Measurements from ENCODE around the gene LY86. TPM values are rescaled to one million over a fixed set of nuclear protein-coding genes. Genes with fewer than 3 reads are reported as not detected.
A peak's percentile ranks its signal among the peaks of the same experiment; 100 is the strongest.

LY86 gene
- total and polyA plus RNA-seq, 10 of the 15 experiments (the other 5 are each of a cell fraction or from before 2014, with no cell fraction given): 68.2 to 457 (median 128) TPM

GRCh38 chr6:6685249-6686040 lies 96.9 kb downstream of the LY86 start (continued):
- TF ChIP-seq SUPT20H (IDR thresholded peaks at IDR 0.05; ENCODE audit: borderline replicate concordance, control insufficient read depth, low read depth, low read length): no peak
- peak; percentile 28; the same call in 1 of the 2 replicates for TF ChIP-seq FOXM1 (IDR thresholded peaks at IDR 0.05; ENCODE audit: low read depth, low read length)
- TF ChIP-seq ATF3 (IDR thresholded peaks at IDR 0.05; ENCODE audit: borderline replicate concordance, extremely low read depth, low read depth, low read length): no peak
- peak; percentile 94 for TF ChIP-seq PBX3 (IDR thresholded peaks at IDR 0.05; ENCODE audit: insufficient replicate concordance, low read depth, low read length)
- TF ChIP-seq ZNF24 (IDR thresholded peaks at IDR 0.05): peak; percentile 93
- TF ChIP-seq RAD51 (IDR thresholded peaks at IDR 0.05): no peak
- TF ChIP-seq ZBTB4 (CRISPR knock-in tag; IDR thresholded peaks at IDR 0.05): no peak
- peak; percentile 96 for TF ChIP-seq PKNOX1 (IDR thresholded peaks at IDR 0.05)
- no peak for TF ChIP-seq SMARCA5 (IDR thresholded peaks at IDR 0.05)
- TF ChIP-seq SPI1 (IDR thresholded peaks at IDR 0.05; ENCODE audit: borderline replicate concordance, insufficient read depth, low read depth, low read length): peak; percentile 28; the same call in 1 of the 2 replicates
- no peak for TF ChIP-seq SMAD5 (IDR thresholded peaks at IDR 0.05; ENCODE audit: low read depth)
- TF ChIP-seq NRF1 (conservative IDR thresholded peaks at IDR 0.05; ENCODE audit: low read depth, low read length): no peak
- no peak for TF ChIP-seq CTCF (IDR thresholded peaks at IDR 0.05 in 2 of 3, conservative IDR thresholded peaks at IDR 0.05 in 1 of 3; ENCODE audit: control insufficient read depth in 2 of 3, extremely low read depth in 1 of 3, insufficient read depth in 1 of 3, low read depth in 3 of 3, low read length in 3 of 3)
- TF ChIP-seq ZNF687 (IDR thresholded peaks at IDR 0.05): 0 out of 2 replicates have a peak, but pooled peaks have one; percentile 39
- TF ChIP-seq STAT3 (IDR thresholded peaks at IDR 0.05; ENCODE audit: low read depth, low read length): no peak
- TF ChIP-seq RELA (IDR thresholded peaks at IDR 0.05; ENCODE audit: borderline replicate concordance, partially characterized antibody): peak; percentile 7

All from GM12878 (cell line).